Measurements from ENCODE around the gene GPR132. TPM values are rescaled to one million over a fixed set of nuclear protein-coding genes. Genes with fewer than 3 reads are reported as not detected.

The GPR132 gene
- total and polyA plus RNA-seq, 2 of the 8 experiments (the other 6 are each of a cell fraction or from before 2014, with no cell fraction given) = 0.11 TPM; not detected in 1

DNA sequence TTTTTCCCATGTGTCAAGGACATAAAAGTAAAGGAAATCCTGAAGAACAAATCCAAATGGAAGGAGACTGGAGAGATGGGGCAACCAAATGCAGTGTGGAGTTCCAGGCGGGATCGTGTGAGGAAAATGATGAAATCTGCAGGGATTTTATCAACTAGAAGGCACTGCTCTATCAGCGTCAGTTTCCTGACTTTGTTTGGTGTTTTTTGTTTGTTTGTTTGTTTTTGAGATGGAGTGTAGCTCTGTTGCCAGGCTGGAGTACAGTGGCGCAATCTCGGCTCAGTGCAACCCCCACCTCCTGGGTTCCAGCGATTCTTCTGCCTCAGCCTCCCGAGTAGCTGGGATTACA is 43.3 kb upstream of the GPR132 start (continued):
- TF ChIP-seq GABPA (IDR thresholded peaks at IDR 0.05; ENCODE audit: borderline replicate concordance, insufficient read depth, low read length) (no peak), RAD21 (IDR thresholded peaks at IDR 0.05 in 1 of 2, conservative IDR thresholded peaks at IDR 0.05 in 1 of 2; ENCODE audit: low read depth in 2 of 2, low read length in 2 of 2) (no peak)

Data from H1 (cell line).